H9 (cell line): ENCODE measurements around the gene GID8. TPM values are rescaled to one million over a fixed set of nuclear protein-coding genes. Genes with fewer than 3 reads are reported as not detected.

Experiments
- DNase-seq: peaks from one replicate; pipeline ENCODE4 v3.0.0-alpha.2; 2017
- H2AFZ ChIP-seq: one replicate; pipeline ENCODE4 v1.6.1; 2013; ENCODE audit warnings: mild to moderate bottlenecking, low read length, control low read depth, moderate library complexity
- H2AK5ac ChIP-seq: 2 replicates; pipeline ENCODE4 v1.6.1; 2013; ENCODE audit warnings: low read length, control low read depth, mixed read lengths; ENCODE audit not compliant: insufficient read length
- H2BK120ac ChIP-seq: one replicate; pipeline ENCODE4 v1.6.1; 2013; ENCODE audit warnings: low read depth, mild to moderate bottlenecking, low read length, control low read depth, inconsistent platforms; ENCODE audit not compliant: poor library complexity, severe bottlenecking
- H2BK12ac ChIP-seq: 2 replicates; pipeline ENCODE4 v1.6.1; 2013; ENCODE audit warnings: low read length, control low read depth, mixed read lengths, low read depth; ENCODE audit not compliant: insufficient read length
- H2BK15ac ChIP-seq: 2 replicates; pipeline ENCODE4 v1.6.1; 2013; ENCODE audit warnings: low read depth, low read length, control low read depth
- H2BK20ac ChIP-seq: one replicate; pipeline ENCODE4 v1.6.1; 2013; ENCODE audit warnings: low read depth, mild to moderate bottlenecking, low read length, control low read depth, inconsistent platforms; ENCODE audit not compliant: poor library complexity, severe bottlenecking
- H2BK5ac ChIP-seq: 2 replicates; pipeline ENCODE4 v1.6.1; 2013; ENCODE audit warnings: low read length, control low read depth, mixed read lengths; ENCODE audit not compliant: insufficient read length
- H3K14ac ChIP-seq: 2 replicates; pipeline ENCODE4 v1.6.1; 2013; ENCODE audit warnings: low read length, control low read depth; ENCODE audit not compliant: insufficient read depth
- H3K18ac ChIP-seq: 2 replicates; pipeline ENCODE4 v1.6.1; 2013; ENCODE audit warnings: low read depth, mild to moderate bottlenecking, mixed read lengths, low read length, control low read depth; ENCODE audit not compliant: insufficient read length
- H3K23ac ChIP-seq: 2 replicates; pipeline ENCODE4 v1.6.1; 2013; ENCODE audit warnings: low read length, control low read depth, mixed read lengths, low read depth; ENCODE audit not compliant: insufficient read length
- H3K23me2 ChIP-seq: 2 replicates; pipeline ENCODE4 v1.6.1; 2013; ENCODE audit warnings: low read depth, mild to moderate bottlenecking, mixed read lengths, low read length, control low read depth; ENCODE audit not compliant: insufficient read length, poor library complexity, severe bottlenecking
- H3K27ac ChIP-seq: 2 replicates; pipeline ENCODE4 v1.5.1; 2013; ENCODE audit warnings: low read length, control low read depth, mixed read lengths, low read depth; ENCODE audit not compliant: insufficient read length
- H3K27me3 ChIP-seq: 2 replicates; pipeline ENCODE4 v1.6.1; 2013; ENCODE audit warnings: low read length, control low read depth, inconsistent platforms; ENCODE audit not compliant: insufficient read depth
- H3K4ac ChIP-seq: 2 replicates; pipeline ENCODE4 v1.6.1; 2013; ENCODE audit warnings: low read depth, mild to moderate bottlenecking, control low read depth, inconsistent platforms, low read length, moderate library complexity
- H3K4me1 ChIP-seq: 2 replicates; pipeline ENCODE4 v1.6.1; 2013; ENCODE audit warnings: low read length, control low read depth, inconsistent platforms; ENCODE audit not compliant: insufficient read depth
- H3K4me2 ChIP-seq: 2 replicates; pipeline ENCODE4 v1.6.1; 2013; ENCODE audit warnings: low read length, control low read depth, mixed read lengths; ENCODE audit not compliant: insufficient read length, insufficient read depth
- H3K56ac ChIP-seq: 2 replicates; pipeline ENCODE4 v1.6.1; 2013; ENCODE audit warnings: low read depth, mild to moderate bottlenecking, mixed read lengths, low read length, control low read depth; ENCODE audit not compliant: insufficient read length
- H3K79me1 ChIP-seq: 2 replicates; pipeline ENCODE4 v1.6.1; 2013; ENCODE audit warnings: low read depth, mild to moderate bottlenecking, moderate library complexity, low read length, control low read depth, inconsistent platforms; ENCODE audit not compliant: insufficient read depth, poor library complexity, severe bottlenecking
- H3K79me2 ChIP-seq: 2 replicates; pipeline ENCODE4 v1.6.1; 2013; ENCODE audit warnings: low read length, control low read depth, inconsistent platforms; ENCODE audit not compliant: insufficient read depth
- H3K9ac ChIP-seq: 2 replicates; pipeline ENCODE4 v1.6.1; 2013; ENCODE audit warnings: low read length, control low read depth, mixed read lengths; ENCODE audit not compliant: insufficient read length; ENCODE audit errors: extremely low read depth
- H3K9me3 ChIP-seq: one replicate; pipeline ENCODE4 v1.6.1; 2013; ENCODE audit warnings: low read depth, low read length, inconsistent platforms; ENCODE audit not compliant: control insufficient read depth
- H3T11ph ChIP-seq: one replicate; pipeline ENCODE4 v1.6.1; 2013; ENCODE audit warnings: mild to moderate bottlenecking, low read length, control low read depth, inconsistent platforms
- H4K20me1 ChIP-seq: one replicate; pipeline ENCODE4 v1.6.1; 2013; ENCODE audit not compliant: control insufficient read depth, insufficient read length, insufficient read depth
- H4K5ac ChIP-seq: 2 replicates; pipeline ENCODE4 v1.6.1; 2013; ENCODE audit warnings: low read depth, mild to moderate bottlenecking, mixed read lengths, low read length, control low read depth; ENCODE audit not compliant: insufficient read length
- H4K8ac ChIP-seq: replicated peaks from 2 replicates; pipeline ENCODE4 v1.6.1; 2013; ENCODE audit warnings: low read length, control low read depth, mixed read lengths, low read depth; ENCODE audit not compliant: insufficient read length
- H4K91ac ChIP-seq: 2 replicates; pipeline ENCODE4 v1.6.1; 2013; ENCODE audit warnings: low read depth, mild to moderate bottlenecking, moderate library complexity, mixed read lengths, low read length, control low read depth; ENCODE audit not compliant: insufficient read length
- H3K27ac Mint-ChIP-seq, 3 experiments: 2 replicates in 2 of 3; 3 replicates in 1 of 3; pipeline ENCODE4 v1.8.0; 2020 to 2021; ENCODE audit warnings: mixed read lengths in 3 of 3, mild to moderate bottlenecking in 1 of 3, moderate library complexity in 1 of 3
- H3K27me3 Mint-ChIP-seq: 2 replicates; pipeline ENCODE4 v1.8.0; 2021; ENCODE audit warnings: low read depth, mild to moderate bottlenecking, moderate library complexity, mixed read lengths
- H3K36me3 Mint-ChIP-seq, 3 experiments: 2 replicates in 2 of 3; 3 replicates in 1 of 3; pipeline ENCODE4 v1.8.0; 2020 to 2021; ENCODE audit warnings: low read depth in 3 of 3, mixed read lengths in 3 of 3; ENCODE audit not compliant: insufficient read depth in 1 of 3
- H3K4me1 Mint-ChIP-seq, 2 experiments: 2 replicates each; pipeline ENCODE4 v1.8.0; 2020; ENCODE audit warnings: mixed read lengths in 2 of 2
- H3K4me3 Mint-ChIP-seq, 2 experiments: 2 replicates in 1 of 2; 3 replicates in 1 of 2; pipeline ENCODE4 v1.8.0; 2020 to 2021; ENCODE audit warnings: mild to moderate bottlenecking in 2 of 2, mixed read lengths in 2 of 2, moderate library complexity in 1 of 2
- H3K9me3 Mint-ChIP-seq, 2 experiments: 2 replicates in 1 of 2; 3 replicates in 1 of 2; pipeline ENCODE4 v1.8.0; 2020; ENCODE audit warnings: mild to moderate bottlenecking in 2 of 2, mixed read lengths in 2 of 2, moderate library complexity in 1 of 2
- CTCF ChIP-seq: fragments of 200-600 bp; sonication (generic); conservative IDR thresholded peaks from 3 replicates; pipeline ENCODE4 v1.8.0; 2021; ENCODE audit warnings: antibody characterized with exemption, mild to moderate bottlenecking
- WGBS: extraction: QIAGEN DNeasy Blood & Tissue Kit; methylation state at CpG from one replicate; pipeline ENCODE4 v1.1.7; 2013; ENCODE audit warnings: missing lambda C conversion rate, low lambda C conversion rate, mixed read lengths; ENCODE audit not compliant: insufficient read length; ENCODE audit errors: extremely low coverage; 5-methylcytosine and 5-hydroxymethylcytosine counted together
- total RNA-seq: library from RNA; stranded (reverse); gene quantifications from 2 replicates; pipeline ENCODE4 v1.2.1, GENCODE V29; 2021

The GID8 gene
- total RNA-seq, 1 experiment from 2014 or later = 60.9 TPM

GRCh38 chr20:62923669-62924441, 14.1 kb upstream of the GID8 start:
- Mint-ChIP-seq H3K9me3 (no peaks in the 10 kb centered on the region), H3K27ac (peak overlapping the region; percentile 31 to 77 (median 42); a peak in 5 of 7 replicates), H3K4me1 (peaks cover 62 to 65% of the 10 kb centered on the region in 2 experiments), H3K36me3 (peaks cover 0 to 4% (median 2%) of the 10 kb centered on the region in 3 experiments; a peak in 4 of 7 replicates), H3K27me3 (no peaks in the 10 kb centered on the region), H3K4me3 (peak overlapping the region; percentile 92 to 97)
- H2BK20ac ChIP-seq = no peak overlapping the region
- H3K18ac ChIP-seq = no peak overlapping the region
- H2BK12ac ChIP-seq = no peak overlapping the region
- H2BK120ac ChIP-seq = no peak overlapping the region
- H3K9ac ChIP-seq = peak overlapping the region; percentile 94
- no peak overlapping the region for H4K91ac ChIP-seq
- peaks cover 21% of the 10 kb centered on the region for H3K4me1 ChIP-seq
- no peak overlapping the region for H2BK5ac ChIP-seq
- no peak overlapping the region for H2AFZ ChIP-seq
- no peak overlapping the region for H3K56ac ChIP-seq
- no peak overlapping the region for H3T11ph ChIP-seq
- H3K9me3 ChIP-seq = no peaks in the 10 kb centered on the region
- peaks cover 76% of the 10 kb centered on the region for H3K79me2 ChIP-seq
- H4K5ac ChIP-seq = no peak overlapping the region
- H2AK5ac ChIP-seq = no peak overlapping the region
- H3K23me2 ChIP-seq = peaks cover 35% of the 10 kb centered on the region
- no peaks in the 10 kb centered on the region for H3K79me1 ChIP-seq
- no peaks in the 10 kb centered on the region for H3K27me3 ChIP-seq
- no peak overlapping the region for H3K4ac ChIP-seq
- H3K14ac ChIP-seq = no peak overlapping the region
- H3K23ac ChIP-seq = no peak overlapping the region
- H4K20me1 ChIP-seq = peaks cover 12% of the 10 kb centered on the region
- no peak overlapping the region for H2BK15ac ChIP-seq
- no peak for TF ChIP-seq CTCF
- H3K27ac ChIP-seq = no peak overlapping the region
- peak overlapping the region; percentile 100 for H3K4me2 ChIP-seq
- no CpG with 5 or more reads among the region's 7 CpGs for WGBS
- DNase-seq = no peak
- H4K8ac ChIP-seq = no peak overlapping the region
